WTC11 (cell line): Measurements from ENCODE around the gene PTPRG. TPM values are rescaled to one million over a fixed set of nuclear protein-coding genes. Genes with fewer than 3 reads are reported as not detected.

Experiments
- ATAC-seq: fragments of 200-7000 bp; cut with Tn5 transposase; 2 replicates; pipeline ENCODE4 v1.10.0; 2021; ENCODE audit warnings: mild to moderate bottlenecking, moderate library complexity
- CTCF ChIA-PET: fragments of 300-600 bp; sonication (Branson Sonifier 250); formaldehyde crosslinking; loops from one replicate; lab custom pipeline; 2021; ENCODE audit warnings: antibody characterized with exemption; lab: Charles Lee
- POLR2A ChIA-PET: fragments of 350-600 bp; sonication (Branson Sonifier 250); formaldehyde crosslinking; loops from one replicate; lab custom pipeline; 2021; ENCODE audit warnings: antibody characterized with exemption; lab: Charles Lee
- DNase-seq: peaks from one replicate; pipeline ENCODE4 v3.0.0; 2021; ENCODE audit warnings: low spot score
- H3K27ac Mint-ChIP-seq: 2 replicates; pipeline ENCODE4 v1.8.0; 2021; ENCODE audit warnings: mixed read lengths
- H3K27me3 Mint-ChIP-seq: 2 replicates; pipeline ENCODE4 v1.8.0; 2021; ENCODE audit warnings: low read depth, mild to moderate bottlenecking, moderate library complexity, mixed read lengths
- H3K36me3 Mint-ChIP-seq: 2 replicates; pipeline ENCODE4 v1.8.0; 2021; ENCODE audit warnings: mixed read lengths
- H3K4me1 Mint-ChIP-seq: 2 replicates; pipeline ENCODE4 v1.8.0; 2022; ENCODE audit warnings: mixed read lengths
- H3K4me3 Mint-ChIP-seq: 2 replicates; pipeline ENCODE4 v1.8.0; 2021; ENCODE audit warnings: mild to moderate bottlenecking, moderate library complexity, mixed read lengths
- H3K9me3 Mint-ChIP-seq: 2 replicates; pipeline ENCODE4 v1.8.0; 2021; ENCODE audit warnings: mixed read lengths
- CBFB ChIP-seq: sonication (generic); formaldehyde crosslinking; IDR thresholded peaks from 2 replicates; pipeline ENCODE4 v1.8.1; 2022; ENCODE audit warnings: mild to moderate bottlenecking, low read depth, missing genetic modification reagents
- ESRRA ChIP-seq: sonication (generic); formaldehyde crosslinking; IDR thresholded peaks from 2 replicates; pipeline ENCODE4 v1.8.1; 2022; ENCODE audit warnings: mild to moderate bottlenecking, missing genetic modification reagents, borderline replicate concordance
- ETV6 ChIP-seq: sonication (generic); formaldehyde crosslinking; IDR thresholded peaks from 2 replicates; pipeline ENCODE4 v1.8.1; 2022; ENCODE audit warnings: mild to moderate bottlenecking, missing genetic modification reagents
- FOXK1 ChIP-seq: sonication (generic); formaldehyde crosslinking; IDR thresholded peaks from 2 replicates; pipeline ENCODE4 v1.8.0; 2022; ENCODE audit warnings: mild to moderate bottlenecking, moderate library complexity, missing genetic modification reagents
- FOXP4 ChIP-seq: sonication (generic); formaldehyde crosslinking; IDR thresholded peaks from 2 replicates; pipeline ENCODE4 v1.8.0; 2022; ENCODE audit warnings: mild to moderate bottlenecking, missing genetic modification reagents
- GRHL2 ChIP-seq: fragments of 250-450 bp; sonication (Bioruptor Pico); IDR thresholded peaks from 2 replicates; pipeline ENCODE4 v1.8.0; 2022; ENCODE audit warnings: mild to moderate bottlenecking, moderate library complexity; ENCODE audit not compliant: insufficient replicate concordance, severe bottlenecking
- RELA ChIP-seq: sonication (generic); formaldehyde crosslinking; IDR thresholded peaks from 2 replicates; pipeline ENCODE4 v1.8.1; 2022; ENCODE audit warnings: missing genetic modification reagents, mild to moderate bottlenecking, borderline replicate concordance
- RORB ChIP-seq: fragments of 250-450 bp; sonication (Bioruptor Pico); IDR thresholded peaks from 2 replicates; pipeline ENCODE4 v1.9.0; 2021; ENCODE audit warnings: mild to moderate bottlenecking
- SMAD4 ChIP-seq: sonication (generic); formaldehyde crosslinking; IDR thresholded peaks from 2 replicates; pipeline ENCODE4 v1.8.0; 2022; ENCODE audit warnings: mild to moderate bottlenecking, missing genetic modification reagents
- SOX15 ChIP-seq: fragments of 250-450 bp; sonication (Bioruptor Pico); IDR thresholded peaks from 2 replicates; pipeline ENCODE4 v1.9.0; 2021; ENCODE audit warnings: mild to moderate bottlenecking
- ZBTB43 ChIP-seq: sonication (generic); formaldehyde crosslinking; IDR thresholded peaks from 2 replicates; pipeline ENCODE4 v1.8.1; 2023; ENCODE audit warnings: mild to moderate bottlenecking, missing genetic modification reagents
- ZNF121 ChIP-seq: sonication (generic); formaldehyde crosslinking; IDR thresholded peaks from 2 replicates; pipeline ENCODE4 v1.8.0; 2023; ENCODE audit warnings: missing genetic modification reagents
- ZNF425 ChIP-seq: fragments of 250-450 bp; sonication (Bioruptor Pico); conservative IDR thresholded peaks from 2 replicates; pipeline ENCODE4 v1.9.0; 2021; ENCODE audit warnings: mild to moderate bottlenecking
- total RNA-seq: library from RNA; stranded (reverse); gene quantifications from 3 replicates; pipeline ENCODE4 v1.2.3, GENCODE V29; 2021
- TF ChIP-seq, protein P1 (sequence below): sonication (generic); formaldehyde crosslinking; IDR thresholded peaks from 2 replicates; pipeline ENCODE4 v1.8.0; 2023; ENCODE audit warnings: mild to moderate bottlenecking, missing genetic modification reagents
- TF ChIP-seq, protein P2 (sequence below): sonication (generic); formaldehyde crosslinking; IDR thresholded peaks from 2 replicates; pipeline ENCODE4 v1.8.1; 2022; ENCODE audit warnings: low read depth, missing genetic modification reagents, borderline replicate concordance
- TF ChIP-seq, protein P3 (sequence below): sonication (generic); formaldehyde crosslinking; IDR thresholded peaks from 2 replicates; pipeline ENCODE4 v1.8.0; 2022; ENCODE audit warnings: missing genetic modification reagents

The PTPRG gene
- total RNA-seq, 1 experiment from 2014 or later: 106 TPM

DNA sequence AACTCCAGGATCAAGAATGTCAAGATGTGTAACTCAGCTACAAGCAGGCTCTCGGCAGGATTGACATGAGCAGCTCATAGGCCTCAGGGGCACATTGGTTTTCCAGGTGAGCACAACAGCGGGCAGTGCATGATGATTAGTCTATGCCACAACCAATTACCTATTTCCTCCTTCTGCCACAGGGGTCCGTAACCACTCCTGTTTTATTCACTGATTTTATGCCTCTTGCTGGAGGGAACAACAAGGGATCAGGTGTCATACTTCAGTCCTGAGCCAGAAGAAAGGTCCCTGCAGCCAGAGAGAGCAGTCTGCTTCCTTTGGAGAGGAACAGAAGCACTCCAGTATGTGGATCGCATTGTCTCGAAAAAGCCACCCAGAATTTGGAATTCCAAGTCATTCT is 35.1 kb upstream of the PTPRG start:
- TF ChIP-seq ZBTB43 (CRISPR knock-in tag) (no peak), RORB (CRISPR knock-in tag) (no peak), GRHL2 (no peak)
- TF ChIP-seq, protein P1, sequence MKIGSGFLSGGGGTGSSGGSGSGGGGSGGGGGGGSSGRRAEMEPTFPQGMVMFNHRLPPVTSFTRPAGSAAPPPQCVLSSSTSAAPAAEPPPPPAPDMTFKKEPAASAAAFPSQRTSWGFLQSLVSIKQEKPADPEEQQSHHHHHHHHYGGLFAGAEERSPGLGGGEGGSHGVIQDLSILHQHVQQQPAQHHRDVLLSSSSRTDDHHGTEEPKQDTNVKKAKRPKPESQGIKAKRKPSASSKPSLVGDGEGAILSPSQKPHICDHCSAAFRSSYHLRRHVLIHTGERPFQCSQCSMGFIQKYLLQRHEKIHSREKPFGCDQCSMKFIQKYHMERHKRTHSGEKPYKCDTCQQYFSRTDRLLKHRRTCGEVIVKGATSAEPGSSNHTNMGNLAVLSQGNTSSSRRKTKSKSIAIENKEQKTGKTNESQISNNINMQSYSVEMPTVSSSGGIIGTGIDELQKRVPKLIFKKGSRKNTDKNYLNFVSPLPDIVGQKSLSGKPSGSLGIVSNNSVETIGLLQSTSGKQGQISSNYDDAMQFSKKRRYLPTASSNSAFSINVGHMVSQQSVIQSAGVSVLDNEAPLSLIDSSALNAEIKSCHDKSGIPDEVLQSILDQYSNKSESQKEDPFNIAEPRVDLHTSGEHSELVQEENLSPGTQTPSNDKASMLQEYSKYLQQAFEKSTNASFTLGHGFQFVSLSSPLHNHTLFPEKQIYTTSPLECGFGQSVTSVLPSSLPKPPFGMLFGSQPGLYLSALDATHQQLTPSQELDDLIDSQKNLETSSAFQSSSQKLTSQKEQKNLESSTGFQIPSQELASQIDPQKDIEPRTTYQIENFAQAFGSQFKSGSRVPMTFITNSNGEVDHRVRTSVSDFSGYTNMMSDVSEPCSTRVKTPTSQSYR: no peak
- ChIA-PET POLR2A (no interaction called here), CTCF (no interaction called here)
- H3K9me3 Mint-ChIP-seq: no peaks in the 10 kb centered on the region; the same call in 1 of the 2 replicates
- H3K36me3 Mint-ChIP-seq: no peaks in the 10 kb centered on the region
- H3K4me1 Mint-ChIP-seq: peaks cover 42% of the 10 kb centered on the region
- H3K27me3 Mint-ChIP-seq: no peaks in the 10 kb centered on the region
- no peak overlapping the region for H3K27ac Mint-ChIP-seq
- ATAC-seq (peak; percentile 39), DNase-seq (no peak)
- no peak overlapping the region for H3K4me3 Mint-ChIP-seq

GRCh38 chr3:61527011-61527410 is 34.4 kb upstream of the PTPRG start:
- TF ChIP-seq FOXP4 (CRISPR knock-in tag) (no peak), ZNF121 (CRISPR knock-in tag) (no peak), SOX15 (CRISPR knock-in tag) (no peak), ESRRA (CRISPR knock-in tag) (no peak), ZNF425 (CRISPR knock-in tag) (no peak), RELA (CRISPR knock-in tag) (no peak), CBFB (CRISPR knock-in tag) (no peak), FOXK1 (CRISPR knock-in tag) (no peak), ETV6 (CRISPR knock-in tag) (no peak), SMAD4 (CRISPR knock-in tag) (no peak)
- TF ChIP-seq, protein P2, sequence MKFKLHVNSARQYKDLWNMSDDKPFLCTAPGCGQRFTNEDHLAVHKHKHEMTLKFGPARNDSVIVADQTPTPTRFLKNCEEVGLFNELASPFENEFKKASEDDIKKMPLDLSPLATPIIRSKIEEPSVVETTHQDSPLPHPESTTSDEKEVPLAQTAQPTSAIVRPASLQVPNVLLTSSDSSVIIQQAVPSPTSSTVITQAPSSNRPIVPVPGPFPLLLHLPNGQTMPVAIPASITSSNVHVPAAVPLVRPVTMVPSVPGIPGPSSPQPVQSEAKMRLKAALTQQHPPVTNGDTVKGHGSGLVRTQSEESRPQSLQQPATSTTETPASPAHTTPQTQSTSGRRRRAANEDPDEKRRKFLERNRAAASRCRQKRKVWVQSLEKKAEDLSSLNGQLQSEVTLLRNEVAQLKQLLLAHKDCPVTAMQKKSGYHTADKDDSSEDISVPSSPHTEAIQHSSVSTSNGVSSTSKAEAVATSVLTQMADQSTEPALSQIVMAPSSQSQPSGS: no peak
- TF ChIP-seq, protein P3, sequence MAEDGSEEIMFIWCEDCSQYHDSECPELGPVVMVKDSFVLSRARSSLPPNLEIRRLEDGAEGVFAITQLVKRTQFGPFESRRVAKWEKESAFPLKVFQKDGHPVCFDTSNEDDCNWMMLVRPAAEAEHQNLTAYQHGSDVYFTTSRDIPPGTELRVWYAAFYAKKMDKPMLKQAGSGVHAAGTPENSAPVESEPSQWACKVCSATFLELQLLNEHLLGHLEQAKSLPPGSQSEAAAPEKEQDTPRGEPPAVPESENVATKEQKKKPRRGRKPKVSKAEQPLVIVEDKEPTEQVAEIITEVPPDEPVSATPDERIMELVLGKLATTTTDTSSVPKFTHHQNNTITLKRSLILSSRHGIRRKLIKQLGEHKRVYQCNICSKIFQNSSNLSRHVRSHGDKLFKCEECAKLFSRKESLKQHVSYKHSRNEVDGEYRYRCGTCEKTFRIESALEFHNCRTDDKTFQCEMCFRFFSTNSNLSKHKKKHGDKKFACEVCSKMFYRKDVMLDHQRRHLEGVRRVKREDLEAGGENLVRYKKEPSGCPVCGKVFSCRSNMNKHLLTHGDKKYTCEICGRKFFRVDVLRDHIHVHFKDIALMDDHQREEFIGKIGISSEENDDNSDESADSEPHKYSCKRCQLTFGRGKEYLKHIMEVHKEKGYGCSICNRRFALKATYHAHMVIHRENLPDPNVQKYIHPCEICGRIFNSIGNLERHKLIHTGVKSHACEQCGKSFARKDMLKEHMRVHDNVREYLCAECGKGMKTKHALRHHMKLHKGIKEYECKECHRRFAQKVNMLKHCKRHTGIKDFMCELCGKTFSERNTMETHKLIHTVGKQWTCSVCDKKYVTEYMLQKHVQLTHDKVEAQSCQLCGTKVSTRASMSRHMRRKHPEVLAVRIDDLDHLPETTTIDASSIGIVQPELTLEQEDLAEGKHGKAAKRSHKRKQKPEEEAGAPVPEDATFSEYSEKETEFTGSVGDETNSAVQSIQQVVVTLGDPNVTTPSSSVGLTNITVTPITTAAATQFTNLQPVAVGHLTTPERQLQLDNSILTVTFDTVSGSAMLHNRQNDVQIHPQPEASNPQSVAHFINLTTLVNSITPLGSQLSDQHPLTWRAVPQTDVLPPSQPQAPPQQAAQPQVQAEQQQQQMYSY (CRISPR knock-in tag): no peak
- peaks cover 5% of the 10 kb centered on the region; the same call in 1 of the 2 replicates for H3K27me3 Mint-ChIP-seq
- H3K4me1 Mint-ChIP-seq: peaks cover 44% of the 10 kb centered on the region
- H3K36me3 Mint-ChIP-seq: no peaks in the 10 kb centered on the region
- H3K27ac Mint-ChIP-seq: no peak overlapping the region
- ChIA-PET POLR2A (no interaction called here), CTCF (no interaction called here)
- no peaks in the 10 kb centered on the region; the same call in 1 of the 2 replicates for H3K9me3 Mint-ChIP-seq
- DNase-seq (no peak), ATAC-seq (no peak)
- H3K4me3 Mint-ChIP-seq: no peak overlapping the region
